ENCODE measurements around the gene TLL1.
A peak's percentile ranks its signal among the peaks of the same experiment; 100 is the strongest.

Gene TLL1

DNA sequence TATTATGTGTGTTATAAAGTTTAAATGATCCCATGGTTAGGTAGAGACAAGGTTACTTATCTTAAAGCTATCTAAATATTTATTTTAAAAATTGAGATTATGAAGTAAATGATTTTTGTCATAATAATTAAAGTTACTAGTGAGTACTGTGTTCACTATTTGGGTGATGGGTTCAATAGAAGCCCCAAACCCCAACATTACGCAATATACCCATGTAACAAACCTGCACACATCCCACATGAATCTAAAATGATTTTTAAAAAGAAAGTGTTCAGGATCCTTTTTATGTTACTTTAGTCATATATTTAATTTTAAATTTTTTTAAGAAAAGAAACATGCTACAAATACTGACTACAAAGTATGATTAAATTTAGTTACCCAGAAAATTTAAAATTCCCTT, 193.9 kb downstream of the TLL1 start:
- no peak for DNase-seq

DNA sequence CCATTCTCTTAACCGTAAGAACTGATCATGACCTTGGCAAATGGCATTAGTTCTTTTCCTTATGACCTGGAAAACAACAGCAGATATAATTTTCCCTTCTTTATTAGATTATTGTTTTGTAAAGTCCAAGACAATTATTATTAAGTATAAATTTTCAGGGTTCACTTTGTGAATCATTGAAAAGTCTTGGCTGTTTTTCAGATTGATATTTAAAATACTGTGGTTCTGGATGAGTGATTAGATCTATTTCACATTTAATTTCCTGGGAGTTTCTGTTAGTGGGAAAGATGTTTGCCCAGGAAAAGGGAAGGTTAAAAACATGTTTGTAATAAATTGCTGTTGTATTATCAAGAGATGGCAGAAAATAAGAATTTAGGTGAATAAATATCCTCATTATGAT, 194.9 kb downstream of the TLL1 start:
- DNase-seq, result no peak

DNA sequence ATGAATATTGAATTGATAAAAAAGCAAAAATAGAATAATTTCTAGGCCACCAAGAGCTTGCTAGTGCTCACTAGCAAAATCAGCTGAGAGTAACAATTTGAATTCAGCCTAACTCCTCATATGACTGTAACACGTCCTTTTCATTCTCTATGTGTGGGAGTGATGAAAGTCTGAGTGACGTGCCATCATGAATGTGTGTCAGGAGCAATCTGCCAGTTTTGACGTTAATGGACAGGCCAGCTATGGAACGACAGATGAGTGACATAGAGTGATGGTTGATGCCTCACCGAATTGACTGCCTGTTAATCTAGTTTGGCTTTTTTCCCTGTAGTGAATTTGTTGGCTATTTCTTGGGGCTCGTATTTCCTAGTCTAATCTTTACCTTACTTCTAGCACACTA, 200.7 kb downstream of the TLL1 start:
- DNase-seq, result no peak

DNA sequence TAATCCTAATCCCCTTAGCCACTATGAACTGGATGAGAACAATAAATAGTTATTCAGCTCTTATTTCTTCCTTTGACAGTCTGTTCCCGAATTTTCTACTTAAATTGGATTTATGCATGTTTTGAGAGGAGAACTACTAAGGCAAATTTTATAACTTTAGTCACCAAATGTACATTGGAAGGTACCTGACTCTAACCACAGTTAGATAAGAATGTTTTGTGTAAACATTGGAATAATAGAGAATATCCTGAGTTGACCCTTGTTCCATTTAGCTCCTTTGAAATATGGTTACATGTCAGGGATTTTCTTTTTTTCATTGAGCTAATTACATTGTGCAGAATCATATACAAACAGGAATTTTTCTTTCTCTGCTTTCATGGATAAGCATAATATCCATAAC, 202.6 kb downstream of the TLL1 start:
- DNase-seq, result no peak

DNA sequence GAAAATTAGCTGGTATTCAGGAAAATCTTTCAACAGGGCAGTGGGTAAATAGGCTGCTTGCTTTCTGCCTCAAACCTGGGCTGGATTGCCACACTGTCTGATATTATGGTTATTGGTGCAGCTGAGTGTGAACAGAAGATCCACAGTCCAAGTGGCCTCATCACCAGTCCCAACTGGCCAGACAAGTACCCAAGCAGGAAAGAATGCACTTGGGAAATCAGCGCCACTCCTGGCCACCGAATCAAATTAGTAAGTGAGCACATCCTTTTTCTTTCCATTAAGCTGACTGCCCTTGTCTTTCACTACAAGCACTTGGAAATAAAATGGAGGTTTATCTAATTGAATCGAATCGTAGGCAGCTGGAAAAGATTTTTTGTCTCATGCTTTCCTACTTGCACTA, 204.7 kb downstream of the TLL1 start:
- DNase-seq, result no peak

DNA sequence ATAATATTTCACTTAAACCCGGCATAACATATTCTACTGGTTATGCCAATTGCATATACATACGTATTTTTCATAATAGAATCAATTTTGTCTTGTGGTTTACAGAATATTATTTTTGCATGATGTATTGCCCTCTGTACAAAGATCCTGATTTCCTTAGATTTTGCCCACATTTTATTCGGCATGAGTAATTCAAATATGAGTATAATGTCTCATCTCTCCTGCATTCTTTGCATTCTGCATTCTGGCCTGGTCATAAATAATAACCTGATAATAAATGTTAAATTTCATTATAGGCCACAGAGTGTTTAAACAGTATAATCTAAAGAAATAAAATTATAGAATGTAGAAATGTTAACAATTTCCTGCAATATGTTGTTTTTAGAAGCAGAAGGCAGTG, 205.3 kb downstream of the TLL1 start:
- DNase-seq, result no peak

DNA sequence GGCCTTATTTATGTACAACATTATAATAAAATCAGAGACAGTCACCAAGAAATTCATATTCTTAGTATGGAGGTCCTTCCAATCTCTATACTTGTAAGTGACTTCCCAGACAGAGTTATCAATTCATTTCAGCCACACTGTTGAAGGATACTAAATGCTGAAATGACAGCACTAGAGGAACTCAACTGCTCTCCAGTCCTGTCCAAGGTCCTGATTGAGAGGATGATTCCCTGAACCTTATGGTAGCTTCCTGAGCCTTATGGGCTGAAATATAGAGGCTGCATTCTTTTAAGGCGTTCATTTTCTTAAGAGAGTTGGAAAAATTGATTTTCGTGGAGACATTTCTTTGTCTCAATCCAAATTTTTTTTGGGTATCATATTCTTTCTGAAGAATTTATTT, 205.9 kb downstream of the TLL1 start:
- no peak for DNase-seq

DNA sequence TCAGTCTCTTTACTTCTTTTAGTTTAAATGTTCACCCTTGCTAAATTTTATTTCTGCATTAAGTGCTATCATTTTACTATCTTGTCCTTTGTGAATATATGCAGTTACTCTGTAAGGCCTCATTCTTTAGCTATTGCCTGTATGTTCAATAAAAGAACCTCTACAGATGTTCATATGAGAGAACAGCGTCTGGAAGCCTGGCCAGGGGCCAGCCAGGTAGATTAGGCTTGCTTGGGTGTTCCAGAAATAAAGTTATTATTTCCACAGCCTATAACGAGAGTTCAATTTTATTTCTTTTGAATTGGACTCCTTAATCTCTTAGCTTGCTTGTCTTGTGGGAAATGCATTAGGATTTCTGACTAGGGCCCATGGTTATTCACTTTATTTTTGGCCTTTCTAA, 214.5 kb downstream of the TLL1 start:
- DNase-seq, result no peak

DNA sequence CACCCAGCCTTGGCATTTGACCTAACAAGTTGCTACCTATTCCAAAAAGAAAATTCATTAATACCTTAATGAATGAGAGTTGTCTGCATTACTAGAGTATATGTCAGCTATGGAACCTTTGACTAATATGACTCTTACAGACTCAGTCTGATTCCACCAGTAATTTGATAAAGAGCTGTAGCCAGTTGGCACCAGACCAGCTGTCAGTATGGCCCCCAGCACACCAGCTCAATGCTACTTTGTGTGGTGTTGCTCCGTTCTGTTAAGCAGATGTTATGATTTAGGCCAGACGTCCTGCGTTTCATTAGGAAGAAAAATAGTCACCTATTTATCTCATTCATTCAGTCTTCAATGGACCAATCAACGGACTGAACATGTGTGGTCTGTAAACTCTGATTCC, 215.5 kb downstream of the TLL1 start:
- DNase-seq, result no peak

DNA sequence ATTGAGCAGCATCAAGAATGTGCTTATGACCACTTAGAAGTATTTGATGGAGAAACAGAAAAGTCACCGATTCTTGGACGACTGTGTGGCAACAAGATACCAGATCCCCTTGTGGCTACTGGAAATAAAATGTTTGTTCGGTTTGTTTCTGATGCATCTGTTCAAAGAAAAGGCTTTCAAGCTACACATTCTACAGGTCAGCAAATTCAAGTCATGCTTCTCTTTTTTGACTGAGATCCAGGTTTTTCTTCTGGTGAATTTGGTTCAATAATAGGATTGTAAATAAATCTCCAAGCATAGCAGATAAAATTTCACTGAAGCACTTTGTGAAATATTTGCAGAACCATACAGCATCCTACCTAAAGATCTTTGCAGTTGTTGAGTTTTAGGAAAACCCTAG, 218.1 kb downstream of the TLL1 start:
- peak; percentile 1 for DNase-seq

DNA sequence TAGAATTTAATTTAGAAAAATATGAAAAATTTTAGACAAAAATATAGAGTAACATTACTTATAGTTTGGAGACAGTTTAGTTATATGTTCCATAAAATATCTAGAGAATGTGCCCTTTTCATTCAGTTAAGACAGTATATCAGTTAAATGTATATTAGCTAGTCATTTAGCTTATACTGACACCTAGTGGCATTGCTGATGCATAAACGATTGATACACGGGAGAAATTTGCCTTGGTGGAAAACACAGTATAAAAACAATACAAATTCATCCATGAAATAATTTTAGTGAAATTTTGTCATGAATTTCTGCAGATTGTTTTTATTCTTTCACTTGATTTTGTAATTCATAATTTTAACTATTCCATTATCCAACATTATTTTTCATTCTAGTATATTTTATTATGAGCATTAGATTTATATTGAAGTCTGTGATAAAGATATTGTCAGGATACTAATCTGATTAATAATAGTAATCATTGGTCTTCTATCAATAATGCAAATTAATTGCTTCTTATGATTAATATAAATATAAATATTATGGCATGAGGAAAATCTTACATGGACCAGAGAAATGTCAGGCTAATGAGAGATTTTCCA, 219.0 kb downstream of the TLL1 start:
- DNase-seq, result peak; percentile 64

DNA sequence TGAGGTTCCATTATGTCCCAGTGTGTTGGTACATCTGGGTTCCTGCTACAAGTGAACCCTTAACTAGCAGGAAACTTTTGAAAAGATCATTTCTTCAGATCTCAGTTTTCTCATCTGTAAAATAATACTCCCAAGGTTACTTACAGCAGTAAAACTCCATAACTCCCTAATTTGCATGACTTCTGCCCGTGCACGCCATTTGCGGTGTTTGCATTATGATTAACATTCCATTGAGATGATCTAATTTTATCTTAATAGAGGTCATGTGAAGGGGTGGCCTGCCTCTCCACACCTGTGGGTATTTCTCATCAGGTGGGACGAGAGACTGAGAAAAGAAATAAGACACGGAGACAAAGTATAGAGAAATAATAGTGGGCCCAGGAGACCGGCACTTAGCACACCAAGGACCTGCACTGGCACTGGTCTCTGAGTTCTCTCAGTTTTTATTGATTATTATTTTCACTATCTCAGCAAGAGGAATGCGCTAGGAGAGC, 219.8 kb downstream of the TLL1 start:
- no peak for DNase-seq

DNA sequence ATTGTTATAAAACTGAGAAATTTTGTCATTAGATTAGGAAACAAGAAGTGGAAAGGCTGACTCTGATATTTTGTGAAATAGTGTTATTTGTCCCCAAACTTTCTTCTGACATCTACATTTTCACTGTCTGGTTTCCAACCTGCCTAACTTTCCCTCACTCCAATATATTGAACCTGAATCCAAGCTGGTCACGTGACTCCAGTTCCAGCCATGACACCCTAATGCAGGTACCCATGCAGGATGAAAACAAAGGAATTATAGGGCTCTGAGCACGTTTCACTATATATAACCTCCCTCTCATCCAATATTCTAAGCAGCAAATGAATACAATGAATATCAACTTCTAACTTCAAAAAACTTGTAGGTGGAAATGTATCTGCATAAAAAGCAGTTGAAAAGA, 231.6 kb downstream of the TLL1 start:
- DNase-seq, result no peak

DNA sequence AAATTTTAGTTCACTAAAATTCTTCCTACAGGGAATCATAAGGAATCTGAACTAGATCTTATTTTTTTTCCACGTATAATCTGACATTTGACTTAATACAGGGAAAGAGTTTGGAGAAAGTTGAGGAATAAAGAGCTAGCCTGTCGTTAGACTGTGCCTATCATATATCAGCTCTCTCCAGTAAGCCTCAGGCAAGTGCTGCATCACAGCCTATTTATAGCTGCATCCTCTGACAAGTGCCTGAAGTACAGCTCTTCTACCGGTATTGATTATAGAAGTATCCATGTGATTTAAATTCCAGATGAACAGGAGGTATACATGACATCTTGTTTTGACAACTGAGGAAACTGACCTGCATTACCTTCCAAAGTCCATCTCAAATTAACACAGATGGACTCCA, 248.9 kb downstream of the TLL1 start:
- no peak for DNase-seq

DNA sequence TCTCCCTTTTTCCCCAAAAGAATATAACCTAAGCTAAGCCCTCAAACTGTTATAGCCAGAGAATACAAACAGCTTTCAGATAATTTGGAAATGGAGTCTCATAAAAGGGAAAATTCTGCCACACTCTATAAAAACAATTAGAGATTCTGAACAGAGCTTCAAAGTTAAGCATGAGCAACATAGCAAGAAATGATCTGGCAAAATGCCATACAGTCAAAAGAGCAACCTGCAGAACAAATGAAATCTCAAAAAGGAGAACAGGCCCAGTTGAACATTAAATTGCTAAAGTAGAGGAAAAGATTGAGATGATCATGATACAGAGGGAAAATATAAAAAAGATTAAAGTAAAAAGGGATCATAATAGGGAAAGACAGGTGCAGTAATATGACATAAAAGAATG, 250.5 kb downstream of the TLL1 start:
- no peak for DNase-seq

DNA sequence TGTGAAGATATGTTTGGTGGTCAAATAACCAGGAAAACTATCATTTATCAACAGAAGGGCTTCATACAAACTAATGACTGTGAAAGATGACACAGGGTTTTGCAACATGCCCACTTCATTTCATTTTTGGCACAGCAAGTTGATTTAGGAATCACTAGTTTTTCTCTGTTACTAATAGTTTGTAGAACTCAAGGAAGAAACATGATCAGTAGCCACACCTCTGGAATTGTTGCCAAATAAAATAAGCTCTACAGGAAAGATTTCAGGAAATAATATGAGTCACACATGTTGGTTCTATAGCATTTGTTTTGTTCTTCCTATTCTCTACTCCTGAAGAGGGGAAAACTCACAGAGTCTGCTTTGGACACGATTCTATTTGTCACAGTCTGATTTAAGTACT, 255.4 kb downstream of the TLL1 start:
- DNase-seq, result no peak

DNA sequence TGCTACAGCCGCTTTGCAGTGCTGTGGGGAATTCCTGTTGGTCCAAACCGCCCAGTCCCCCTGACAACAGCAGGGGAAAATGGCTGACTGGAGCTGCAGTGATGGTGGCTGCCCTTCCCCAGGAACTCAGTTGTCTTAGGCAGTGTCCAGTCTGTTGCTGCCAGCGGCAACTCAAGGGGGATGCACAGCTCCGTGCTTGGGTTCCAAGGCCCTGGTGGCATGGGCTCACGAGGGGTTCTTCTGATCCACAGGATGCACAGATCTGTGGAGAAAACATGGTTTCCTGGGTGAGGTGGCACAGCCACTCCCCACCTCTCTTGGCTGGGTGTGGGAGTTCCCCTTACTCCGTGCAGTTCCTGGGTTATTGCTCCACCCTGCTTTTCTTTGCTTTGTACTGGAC, 261.2 kb downstream of the TLL1 start:
- DNase-seq, result no peak

DNA sequence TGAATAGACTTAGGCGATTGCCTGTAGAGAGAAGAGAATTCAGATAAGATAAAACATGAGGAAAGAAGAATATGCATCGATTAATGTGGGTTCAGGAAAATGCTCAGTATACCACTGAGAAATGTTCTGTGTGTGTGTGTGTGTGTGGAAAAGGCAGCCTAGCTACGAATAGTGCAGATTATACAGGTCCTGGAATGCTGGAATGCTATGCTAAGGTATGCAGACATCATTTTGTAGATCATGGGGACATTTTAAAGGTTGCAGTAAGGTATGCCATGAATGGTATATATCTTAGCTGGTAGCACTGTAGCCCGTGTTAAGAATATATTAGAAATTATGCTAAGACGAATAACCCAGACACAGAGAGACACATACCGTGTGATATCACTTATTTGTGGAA, 267.9 kb downstream of the TLL1 start:
- DNase-seq, result no peak

DNA sequence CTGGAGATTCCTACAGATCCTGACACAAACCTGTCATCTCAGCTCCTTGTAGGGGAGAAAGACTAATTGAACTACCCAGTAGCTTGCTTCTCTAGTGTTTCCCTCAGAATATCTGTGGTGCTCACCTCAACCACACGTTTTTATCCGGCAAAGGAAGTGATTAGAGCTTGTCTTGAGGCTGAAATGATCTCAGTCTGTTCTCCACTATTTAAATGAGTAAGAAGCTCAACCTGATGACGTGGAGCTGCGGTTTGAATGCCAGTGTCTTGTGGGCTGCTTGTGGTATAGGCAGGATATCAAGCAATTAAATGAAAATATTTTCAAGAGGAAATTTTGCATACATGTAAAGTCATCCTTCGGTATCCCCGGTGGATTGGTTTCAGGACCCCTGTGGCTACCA, 270.2 kb downstream of the TLL1 start:
- DNase-seq, result no peak

DNA sequence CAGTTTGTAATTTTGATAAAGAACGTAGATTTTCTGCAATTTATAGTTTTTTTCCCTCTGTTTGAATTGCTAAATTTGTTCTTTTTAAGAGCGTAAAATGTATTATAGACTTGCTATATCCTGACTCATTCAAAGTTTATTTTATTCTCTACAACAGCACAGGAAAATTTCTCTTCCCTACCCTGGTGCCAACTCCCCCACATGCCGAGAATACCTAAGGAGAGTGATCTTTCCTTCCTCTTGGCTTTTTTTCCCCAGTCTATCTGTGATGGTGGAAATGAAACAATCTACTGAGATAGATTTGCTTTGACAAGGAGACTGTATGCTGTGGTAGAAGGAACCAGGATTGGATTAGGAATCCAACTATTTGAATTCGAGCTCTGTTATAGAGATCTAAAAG, 271.6 kb downstream of the TLL1 start:
- DNase-seq, result no peak

DNA sequence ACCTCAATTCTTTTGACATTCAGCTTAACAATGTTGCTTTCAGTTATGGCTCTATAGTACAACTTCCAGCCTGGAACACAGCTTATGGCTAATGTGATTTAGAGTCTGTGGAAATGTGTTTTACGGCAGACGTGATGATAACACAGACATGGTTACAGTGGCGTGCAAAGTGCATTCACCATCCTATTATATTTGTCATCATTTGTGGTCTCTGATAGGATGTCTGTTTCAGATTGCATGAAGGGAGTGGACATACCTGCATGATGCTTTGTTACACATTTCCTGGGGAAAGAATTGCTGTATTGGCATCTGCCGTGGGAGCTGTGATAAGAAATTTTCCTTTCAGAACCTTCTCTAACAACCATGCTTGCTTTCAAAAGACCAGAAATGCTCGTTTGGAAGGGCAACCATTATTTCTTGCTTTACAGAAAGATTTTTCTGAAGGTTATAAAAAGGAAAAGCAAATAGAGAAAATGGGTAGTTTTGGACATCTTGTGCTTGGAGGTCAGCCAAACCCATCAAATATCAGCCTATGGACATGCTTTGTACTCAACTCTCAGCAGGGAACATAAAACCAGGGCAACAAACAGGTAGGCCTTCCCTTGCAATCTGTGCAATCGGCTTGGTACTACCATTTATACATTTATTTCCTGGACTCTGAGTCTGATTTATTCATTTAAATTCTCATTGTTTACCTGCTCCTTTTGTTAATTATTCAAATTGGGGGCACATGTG, 273.9 kb downstream of the TLL1 start:
- no peak for DNase-seq
